GM21717 (cell line): Measurements from ENCODE around the gene RELT.

Experiments
- ATAC-seq: cut with Tn5 transposase; IDR thresholded peaks from one replicate; pipeline ENCODE4 v1.9.1; 2021; ENCODE audit warnings: mild to moderate bottlenecking, moderate library complexity; ENCODE audit not compliant: unreplicated experiment

Gene RELT

GRCh38 chr11:73390601-73391565 lies 14.7 kb downstream of the RELT start:
- no peak for ATAC-seq

DNA sequence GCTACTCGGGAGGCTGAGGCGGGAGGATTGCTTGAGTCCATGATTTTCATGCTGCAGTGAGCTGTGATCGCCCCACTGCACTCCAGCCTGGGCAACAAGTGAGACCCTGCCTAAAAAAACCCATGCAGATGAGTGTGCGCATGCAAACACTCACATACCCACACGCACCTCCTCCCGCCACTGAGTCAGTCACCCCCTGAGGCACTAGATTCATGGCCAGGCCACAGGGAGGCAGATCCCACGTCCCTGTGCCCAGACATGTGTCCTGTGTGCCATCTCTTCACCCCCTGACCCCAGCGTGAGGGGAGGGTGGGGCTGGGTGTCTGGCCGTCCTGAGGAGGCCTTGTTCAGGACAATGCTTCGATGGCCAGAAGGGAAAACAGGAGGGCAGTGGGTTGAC lies 15.5 kb downstream of the RELT start:
- no peak for ATAC-seq

DNA sequence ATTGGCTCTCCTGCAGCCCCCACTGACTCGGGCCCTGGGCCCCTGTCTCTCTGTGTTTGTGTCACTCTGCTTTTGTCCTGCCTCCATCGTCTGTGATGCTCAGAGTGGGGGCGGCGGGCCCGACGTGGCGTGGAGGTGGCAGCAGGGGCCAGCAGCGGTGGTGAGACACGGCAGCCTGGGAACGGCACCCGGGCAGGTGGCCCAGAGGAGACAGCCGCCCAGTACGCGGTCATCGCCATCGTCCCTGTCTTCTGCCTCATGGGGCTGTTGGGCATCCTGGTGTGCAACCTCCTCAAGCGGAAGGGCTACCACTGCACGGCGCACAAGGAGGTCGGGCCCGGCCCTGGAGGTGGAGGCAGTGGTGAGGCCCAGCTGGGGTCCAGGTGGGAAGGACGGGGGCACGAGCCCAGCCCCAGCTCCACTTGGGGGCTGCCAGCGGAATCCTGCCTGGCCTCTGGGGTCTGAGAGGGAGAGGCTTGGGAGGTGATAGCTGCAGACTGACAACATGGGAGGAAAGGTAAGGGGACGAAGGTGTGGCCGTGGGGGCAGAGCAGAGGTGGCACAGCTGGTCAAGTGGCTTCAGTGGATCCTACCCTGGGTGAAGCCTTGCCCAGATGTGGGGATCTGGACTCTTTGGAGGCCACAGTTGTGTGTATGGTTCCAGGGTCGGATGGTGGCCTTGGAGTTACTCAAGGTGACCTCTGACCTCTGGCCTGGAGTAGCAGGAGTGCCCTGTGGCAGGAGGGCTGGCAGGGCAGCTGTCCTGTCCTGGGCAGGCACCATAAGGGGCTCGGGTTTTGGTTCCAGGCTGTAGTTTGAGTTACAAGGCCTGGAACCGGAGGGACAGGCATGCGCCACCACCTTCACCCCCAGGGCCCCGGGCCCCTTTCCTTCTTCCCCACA lies 16.2 kb downstream of the RELT start:
- ATAC-seq: no peak

- no peak for ATAC-seq
Measured at GRCh38 chr11:73393011-73393380, 16.8 kb downstream of the RELT start.

DNA sequence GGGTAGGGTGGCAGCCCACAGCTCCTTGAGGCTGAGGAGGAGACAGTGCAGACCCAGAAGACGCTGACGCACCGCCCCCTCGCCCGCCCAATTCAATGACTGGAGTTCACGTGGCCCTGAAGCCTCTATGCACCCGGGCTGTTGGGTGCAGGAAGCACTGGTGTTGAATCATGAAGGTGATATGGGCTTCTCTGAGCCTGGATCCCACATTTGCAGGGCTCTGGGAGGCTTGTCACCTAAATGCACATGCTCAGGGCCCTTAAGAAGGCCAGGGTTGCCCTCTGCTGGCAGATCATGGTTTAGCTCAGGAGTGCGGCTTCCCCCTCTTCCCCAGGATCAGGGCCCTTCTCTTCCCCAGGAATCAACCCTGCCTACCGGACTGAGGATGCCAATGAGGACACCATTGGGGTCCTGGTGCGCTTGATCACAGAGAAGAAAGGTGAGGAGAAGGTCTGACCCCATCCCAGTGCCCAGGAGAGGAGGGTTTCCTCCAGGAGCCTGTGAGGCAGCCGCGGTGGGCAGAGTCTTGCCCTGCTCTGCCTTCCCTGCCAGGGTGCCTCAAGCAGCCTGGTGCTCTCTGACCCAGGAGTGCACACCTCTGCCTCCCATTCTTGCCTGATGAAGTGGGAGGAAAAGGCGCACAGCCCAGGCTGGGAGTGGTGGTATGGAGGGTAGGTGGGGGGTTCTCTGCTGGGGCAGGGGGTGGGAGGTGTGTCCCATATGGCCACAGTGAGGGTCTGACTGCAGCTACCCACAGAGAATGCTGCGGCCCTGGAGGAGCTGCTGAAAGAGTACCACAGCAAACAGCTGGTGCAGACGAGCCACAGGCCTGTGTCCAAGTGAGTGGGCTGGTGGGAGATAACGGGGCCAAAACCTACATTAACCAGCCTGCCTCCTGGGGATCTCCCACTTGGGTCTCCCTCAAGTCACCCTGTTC lies 17.5 kb downstream of the RELT start:
- no peak for ATAC-seq

GRCh38 chr11:73394416-73395296 lies 18.5 kb downstream of the RELT start:
- ATAC-seq: no peak

DNA sequence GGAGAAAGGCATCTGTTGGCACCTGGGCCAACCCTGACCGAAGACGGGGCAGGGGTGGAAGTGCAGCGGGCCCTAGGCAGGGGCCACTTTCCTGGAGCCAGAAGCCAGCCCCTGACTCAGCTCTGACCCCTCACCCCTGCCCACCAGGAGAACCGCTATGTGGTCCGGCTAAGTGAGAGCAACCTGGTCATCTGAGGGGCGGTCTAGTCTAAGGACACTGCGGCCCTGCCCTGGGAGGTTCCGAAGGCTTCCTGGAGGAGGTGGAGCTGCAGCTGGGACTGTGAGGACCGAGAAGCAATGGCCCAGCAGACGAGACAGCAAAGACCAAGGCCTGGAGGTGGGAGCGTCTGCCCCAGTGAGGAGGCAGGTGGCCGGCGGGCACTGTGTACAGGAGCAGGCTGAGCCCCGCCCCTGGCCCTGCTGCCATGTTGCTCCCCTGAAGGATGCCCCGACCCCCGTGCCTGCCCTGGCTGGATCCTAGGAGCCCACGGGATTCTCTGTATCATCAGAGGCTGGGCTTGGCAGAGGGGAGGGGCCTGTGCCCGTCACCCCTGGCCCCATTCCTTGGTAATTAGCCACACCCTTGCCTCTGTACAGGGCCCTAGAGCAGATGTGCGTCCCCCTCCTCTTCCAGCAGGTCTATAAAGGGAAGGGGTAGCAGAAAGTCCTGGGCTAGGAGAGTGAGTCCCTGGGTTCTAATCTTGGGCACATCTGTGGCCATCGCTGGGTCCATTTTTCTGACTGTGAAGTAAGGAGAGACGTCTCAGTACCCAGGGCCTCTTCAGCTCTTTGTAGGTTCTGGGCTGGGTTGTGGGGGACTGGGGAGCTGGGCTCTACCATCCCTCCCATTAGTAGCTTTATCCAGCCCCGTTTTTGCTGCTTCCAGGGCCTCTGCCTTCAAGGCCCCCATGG lies 19.4 kb downstream of the RELT start:
- no peak for ATAC-seq

DNA sequence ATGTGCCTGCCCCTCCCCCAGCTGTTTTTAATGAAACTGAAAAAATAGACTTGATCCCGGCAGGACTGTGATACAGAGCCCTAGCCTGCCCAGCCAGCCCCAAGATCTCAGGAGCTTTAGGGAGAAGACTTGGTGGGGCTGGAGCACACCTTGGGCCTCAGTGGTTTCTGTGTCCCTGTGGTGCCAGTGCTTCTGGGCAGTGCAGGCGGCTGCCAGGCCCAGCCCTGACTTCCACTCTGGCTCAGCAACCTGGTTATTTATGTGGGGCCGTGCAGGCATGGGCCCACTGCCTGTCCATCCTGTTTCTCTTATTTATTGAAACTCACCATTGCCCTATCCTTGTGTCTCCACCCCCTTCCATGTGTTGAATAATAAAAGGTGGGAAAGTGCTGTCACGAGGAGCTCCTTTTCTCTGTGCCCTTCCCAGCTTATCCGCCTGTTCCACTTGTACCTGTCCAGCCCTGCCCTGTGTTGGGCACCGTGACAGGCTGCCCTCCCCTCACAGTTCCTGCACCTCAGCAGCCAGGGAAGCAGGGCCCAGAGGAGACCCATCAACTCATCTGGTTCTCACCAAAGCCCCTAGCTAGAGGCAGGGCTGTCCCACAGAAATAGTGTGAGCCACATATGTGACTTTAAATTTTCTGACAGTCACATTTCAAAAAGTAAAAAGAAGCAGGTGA lies 20.2 kb downstream of the RELT start:
- ATAC-seq: no peak

- no peak for ATAC-seq
Measured at GRCh38 chr11:73396985-73397384, 20.8 kb downstream of the RELT start.

DNA sequence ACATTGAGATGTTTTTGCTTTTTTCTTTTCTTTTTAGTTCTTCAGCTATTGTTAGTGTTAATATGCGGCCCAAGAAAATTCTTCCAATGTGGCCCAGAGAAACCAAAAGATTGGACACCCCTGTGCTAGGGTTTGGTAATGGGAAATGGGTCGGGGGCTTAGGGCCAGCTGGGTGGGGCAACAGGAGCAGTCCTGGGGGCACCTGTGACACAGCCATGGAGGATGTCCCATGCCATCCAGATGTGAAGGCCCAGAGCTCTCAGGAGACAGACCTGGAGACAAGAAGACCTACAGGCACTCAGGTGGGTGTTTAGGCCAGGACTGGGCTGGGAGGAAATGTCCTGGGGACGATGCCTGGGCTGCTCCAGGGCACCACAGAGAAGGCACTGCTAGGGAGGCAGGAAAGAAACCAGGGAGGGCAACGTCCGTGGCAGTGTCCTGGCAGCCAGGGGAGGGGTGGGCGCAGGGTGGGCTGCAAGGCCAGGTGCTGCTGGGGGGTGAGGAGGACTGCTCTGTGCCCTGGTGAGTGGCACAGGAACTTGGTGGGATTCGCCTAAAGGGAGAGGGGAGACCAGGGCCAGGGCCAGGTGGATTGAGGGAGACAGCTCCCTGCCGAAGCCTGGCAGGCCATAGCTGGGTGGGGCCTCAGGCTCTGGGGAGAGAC lies 21.4 kb downstream of the RELT start:
- ATAC-seq: no peak

DNA sequence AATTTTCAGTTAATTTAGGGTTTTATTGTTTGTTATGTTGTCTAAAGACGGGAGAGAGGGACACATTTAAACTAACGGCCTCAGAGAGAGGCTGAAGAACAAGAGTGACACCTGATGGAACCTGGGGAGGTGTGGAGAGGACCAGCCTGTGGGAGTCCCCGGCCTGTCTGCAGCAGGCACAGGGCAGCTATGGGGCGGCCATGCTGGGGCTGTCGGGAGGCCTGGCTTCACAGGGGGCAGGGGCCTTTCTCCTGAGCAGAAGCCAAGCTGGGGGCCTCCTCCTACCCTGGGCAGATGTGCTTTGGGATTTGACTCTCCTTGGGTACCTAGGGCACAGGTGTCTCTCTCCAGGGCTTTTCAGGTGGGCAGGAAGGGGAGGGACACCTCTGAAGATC lies 21.9 kb downstream of the RELT start:
- no peak for ATAC-seq

GRCh38 chr11:73398721-73399120 lies 22.5 kb downstream of the RELT start:
- no peak for ATAC-seq

DNA sequence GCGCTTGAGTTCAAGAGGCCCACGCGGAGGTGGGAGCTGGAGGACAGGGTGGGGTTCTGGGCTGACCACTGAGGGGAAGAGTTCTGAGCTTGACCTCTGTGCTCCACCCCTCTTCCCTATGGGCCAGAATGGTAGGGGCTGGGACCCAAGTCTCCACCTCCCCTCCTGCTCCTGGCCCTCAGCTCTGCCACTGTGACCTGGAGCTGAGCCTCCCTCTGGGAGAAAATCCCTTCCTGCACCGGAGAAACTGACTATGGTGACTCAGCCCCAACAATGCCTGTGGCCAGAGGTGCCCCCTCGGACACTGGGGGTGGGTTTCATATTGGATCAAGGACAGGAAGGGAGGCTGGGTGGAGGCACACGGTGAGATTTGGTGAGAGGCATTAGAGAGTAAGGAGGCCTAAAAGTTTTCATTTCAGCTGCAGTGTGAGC lies 23.0 kb downstream of the RELT start:
- ATAC-seq: no peak

GRCh38 chr11:73399636-73400035 lies 23.4 kb downstream of the RELT start:
- no peak for ATAC-seq

DNA sequence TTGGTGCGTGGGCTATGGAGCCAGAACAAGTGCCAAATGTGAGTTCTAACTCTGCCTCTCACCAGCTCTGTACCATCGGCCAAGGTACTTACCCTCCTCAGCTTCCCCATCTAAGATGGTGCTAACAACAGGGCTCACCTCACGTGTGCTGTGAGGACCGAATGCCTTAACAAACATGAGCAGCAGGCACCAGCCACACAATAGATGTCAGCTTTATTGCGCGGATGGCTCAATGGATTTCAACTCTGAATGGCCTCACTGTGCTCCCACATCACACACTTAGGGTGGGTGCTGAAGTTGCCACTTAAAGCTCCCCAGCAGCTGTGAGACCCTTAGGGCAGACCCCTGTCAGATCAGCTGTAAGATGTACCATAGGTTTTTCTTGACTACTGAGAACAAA lies 24.1 kb downstream of the RELT start:
- ATAC-seq: no peak

- no peak for ATAC-seq
Measured at GRCh38 chr11:73401217-73401923, 25.2 kb downstream of the RELT start.
